GM12892 (cell line): ENCODE data around the gene MCAT.

Experiments
- POLR2A ChIP-seq: IDR thresholded peaks from 2 replicates; pipeline ENCODE4 v1.6.1; 2011; ENCODE audit warnings: low read depth, low read length, control low read depth
- POLR2AphosphoS5 ChIP-seq: IDR thresholded peaks from 2 replicates; pipeline ENCODE4 v1.6.1; 2011; ENCODE audit warnings: low read depth, low read length, control low read depth
- TAF1 ChIP-seq: IDR thresholded peaks from 2 replicates; pipeline ENCODE4 v1.6.1; 2011; ENCODE audit warnings: low read depth, mild to moderate bottlenecking, control low read depth, low read length, borderline replicate concordance

DNA sequence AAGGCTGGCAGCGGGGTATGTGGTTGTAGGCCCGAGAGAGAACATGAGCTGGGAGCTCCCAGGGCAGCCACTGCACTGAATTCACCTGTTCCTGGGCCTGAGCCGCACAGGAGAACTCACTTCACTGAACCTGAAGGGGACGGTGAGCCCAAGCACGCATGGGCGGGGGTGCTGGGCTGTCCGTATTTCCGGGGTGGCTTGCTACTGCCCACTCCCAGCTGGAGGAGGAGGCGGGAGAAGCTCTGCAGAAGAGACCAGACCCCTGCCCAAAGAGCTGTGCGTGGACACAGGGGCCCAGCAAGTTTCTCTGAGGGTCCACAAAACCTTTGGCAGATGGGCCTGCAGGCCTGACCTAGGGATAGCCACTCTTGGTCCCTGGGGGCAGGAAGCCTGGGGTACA lies 38.9 kb upstream of the MCAT start:
- TF ChIP-seq POLR2AphosphoS5, result no peak
- no peak for TF ChIP-seq POLR2A
- no peak for TF ChIP-seq TAF1
